HepG2 (cell line): Measurements from ENCODE around the gene ACAP3. TPM values are rescaled to one million over a fixed set of nuclear protein-coding genes. Genes with fewer than 3 reads are reported as not detected.
A peak's percentile ranks its signal among the peaks of the same experiment; 100 is the strongest.

Source experiments
- AGO2 ChIP-seq: fragments of 200-400 bp; formaldehyde crosslinking; optimal IDR thresholded peaks from 2 replicates; pipeline ENCODE3; 2017; ENCODE audit warnings: mild to moderate bottlenecking, low read depth, low read length, moderate library complexity
- IKZF4 ChIP-seq: sonication (generic); formaldehyde crosslinking; IDR thresholded peaks from 2 replicates; pipeline ENCODE4 v1.5.1; 2020; ENCODE audit warnings: borderline replicate concordance, mild to moderate bottlenecking, low read depth, missing genetic modification reagents; ENCODE audit errors: not compliant biosample characterization
- MTF2 ChIP-seq: sonication (generic); formaldehyde crosslinking; IDR thresholded peaks from 2 replicates; pipeline ENCODE4 v1.5.0; 2020; ENCODE audit warnings: missing genetic modification reagents, borderline replicate concordance
- RBFOX2 ChIP-seq: fragments of 200-400 bp; formaldehyde crosslinking; IDR thresholded peaks from 2 replicates; pipeline ENCODE4 v1.6.1; 2017; ENCODE audit warnings: low read depth, mild to moderate bottlenecking, low read length
- SYNCRIP ChIP-seq: fragments of 200-400 bp; formaldehyde crosslinking; IDR thresholded peaks from 2 replicates; pipeline ENCODE4 v1.6.1; 2018; ENCODE audit warnings: mild to moderate bottlenecking, low read depth, low read length; ENCODE audit not compliant: insufficient read depth
- ZBTB38 ChIP-seq: sonication (generic); formaldehyde crosslinking; IDR thresholded peaks from 2 replicates; pipeline ENCODE4 v1.5.1; 2020; ENCODE audit warnings: mild to moderate bottlenecking, missing genetic modification reagents
- ZNF282 ChIP-seq: fragments of 450-650 bp; IDR thresholded peaks from 2 replicates; pipeline ENCODE4 v1.6.1; 2018; ENCODE audit not compliant: partially characterized antibody
- ZNF343 ChIP-seq: sonication (generic); formaldehyde crosslinking; IDR thresholded peaks from 2 replicates; pipeline ENCODE4 v1.4.0; 2020; ENCODE audit warnings: mild to moderate bottlenecking, missing genetic modification reagents
- ZNF564 ChIP-seq: sonication (generic); formaldehyde crosslinking; IDR thresholded peaks from 2 replicates; pipeline ENCODE4 v1.8.1; 2023; ENCODE audit warnings: mild to moderate bottlenecking, missing genetic modification reagents
- ZNF678 ChIP-seq: sonication (generic); formaldehyde crosslinking; IDR thresholded peaks from 2 replicates; pipeline ENCODE4 v1.4.0; 2020; ENCODE audit warnings: mild to moderate bottlenecking, missing genetic modification reagents
- ZNF768 ChIP-seq: sonication (generic); formaldehyde crosslinking; IDR thresholded peaks from 2 replicates; pipeline ENCODE4 v1.4.0; 2020; ENCODE audit warnings: missing genetic modification reagents
- ZNF773 ChIP-seq: sonication (generic); formaldehyde crosslinking; IDR thresholded peaks from 2 replicates; pipeline ENCODE4 v1.4.0; 2020; ENCODE audit warnings: missing genetic modification reagents, borderline replicate concordance
- ZNF891 ChIP-seq: sonication (generic); formaldehyde crosslinking; IDR thresholded peaks from 2 replicates; pipeline ENCODE4 v1.5.0; 2020; ENCODE audit warnings: mild to moderate bottlenecking, missing genetic modification reagents
- polyA plus RNA-seq, 8 experiments: library from polyadenylated mRNA; depleted of rRNA in 3 of 8; stranded (reverse) in 7 of 8; unstranded in 1 of 8; fragments of >200 nt; fragmentation: Illumina TruSeq in 4 of 8; extraction: Trizol in 4 of 8; gene quantifications; 2 replicates each; pipeline versions ENCODE4 v1.2.1 to v1.2.3, GENCODE V29; 2011 to 2016; ENCODE audit warnings: low read depth in 4 of 8, missing spikeins in 1 of 8, mixed read lengths in 1 of 8; ENCODE audit not compliant: insufficient read depth in 1 of 8
- total RNA-seq, 5 experiments: library from RNA; depleted of rRNA; stranded (reverse); fragments of >200 nt; fragmentation: Illumina TruSeq; extraction: Trizol; gene quantifications; 2 replicates each; pipeline ENCODE4 v1.2.3, GENCODE V29; 2016; ENCODE audit warnings: low read depth in 1 of 5
- TF ChIP-seq, protein P1 (sequence below): IDR thresholded peaks from 2 replicates; pipeline ENCODE4 v1.6.1; 2012; ENCODE audit warnings: inconsistent platforms
- TF ChIP-seq, protein P2 (sequence below): sonication (generic); formaldehyde crosslinking; IDR thresholded peaks from 2 replicates; pipeline ENCODE4 v1.5.0; 2020; ENCODE audit warnings: missing genetic modification reagents

ACAP3 gene
- total and polyA plus RNA-seq, 2 of the 13 experiments (the other 11 are each of a cell fraction or from before 2014, with no cell fraction given) = 29.4 to 50.8 TPM

DNA sequence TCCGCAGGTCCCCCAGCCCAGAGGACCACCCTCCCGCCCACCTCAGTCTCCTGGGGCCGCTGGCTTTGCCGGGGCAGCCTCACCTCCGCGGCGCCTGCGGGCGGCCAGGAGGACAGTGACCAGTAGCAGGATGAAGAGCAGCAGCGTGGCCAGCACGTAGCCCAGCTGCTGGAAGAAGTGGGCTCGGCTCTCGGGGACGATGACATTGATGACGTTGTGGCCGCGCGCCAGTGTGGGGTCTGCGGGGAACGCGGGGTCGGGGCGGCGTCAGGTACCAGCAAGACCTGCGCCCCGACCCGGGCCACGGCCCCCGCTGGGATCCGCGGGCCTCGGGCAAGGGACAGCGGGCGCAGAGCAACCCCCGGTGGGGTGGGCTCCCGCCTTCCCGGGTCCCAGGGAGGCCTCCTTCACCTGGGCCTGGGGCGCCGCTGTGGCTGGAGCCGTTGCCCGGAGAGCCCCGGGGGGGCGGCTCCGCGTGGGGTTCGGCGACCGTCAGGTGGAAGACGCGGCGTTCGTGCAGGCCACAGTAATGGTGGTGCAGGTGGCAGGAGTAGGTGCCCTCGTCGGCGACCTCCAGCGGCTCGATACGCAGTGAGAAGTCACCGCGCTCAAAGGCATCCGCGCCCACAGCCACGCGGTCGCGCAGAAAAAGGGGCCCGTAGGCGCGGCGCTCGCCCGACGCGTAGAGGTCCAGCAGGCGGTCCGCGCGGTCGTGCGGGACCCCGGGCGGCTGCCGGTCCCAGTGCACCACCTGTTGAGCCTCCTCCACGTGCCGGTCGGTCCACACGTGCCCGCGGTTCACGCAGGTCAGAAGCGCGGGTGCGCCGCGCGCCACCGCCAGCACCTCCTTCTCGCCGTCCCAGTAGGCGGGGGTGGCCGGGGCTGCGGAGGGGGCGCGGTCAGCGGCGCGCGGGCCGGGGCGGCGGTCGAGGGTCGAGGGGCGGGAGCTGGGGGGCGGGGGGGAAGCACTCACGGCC is 46.8 kb upstream of the ACAP3 start (continued):
- TF ChIP-seq ZBTB38 (CRISPR knock-in tag) = 0 out of 2 replicates have a peak, but pooled peaks have one; percentile 27
- peak; percentile 50 for TF ChIP-seq AGO2
- no peak for TF ChIP-seq SYNCRIP
- TF ChIP-seq, protein P1, sequence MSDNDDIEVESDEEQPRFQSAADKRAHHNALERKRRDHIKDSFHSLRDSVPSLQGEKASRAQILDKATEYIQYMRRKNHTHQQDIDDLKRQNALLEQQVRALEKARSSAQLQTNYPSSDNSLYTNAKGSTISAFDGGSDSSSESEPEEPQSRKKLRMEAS = no peak
- TF ChIP-seq RBFOX2 = peak; percentile 71
- no peak for TF ChIP-seq ZNF282
- no peak for TF ChIP-seq ZNF773 (CRISPR knock-in tag)
- TF ChIP-seq ZNF891 (CRISPR knock-in tag) = no peak
- no peak for TF ChIP-seq ZNF343 (CRISPR knock-in tag)
- no peak for TF ChIP-seq ZNF678
- TF ChIP-seq MTF2 (CRISPR knock-in tag) = no peak
- no peak for TF ChIP-seq IKZF4
- no peak for TF ChIP-seq ZNF768 (CRISPR knock-in tag)
- TF ChIP-seq ZNF564 (CRISPR knock-in tag) = no peak
- TF ChIP-seq, protein P2, sequence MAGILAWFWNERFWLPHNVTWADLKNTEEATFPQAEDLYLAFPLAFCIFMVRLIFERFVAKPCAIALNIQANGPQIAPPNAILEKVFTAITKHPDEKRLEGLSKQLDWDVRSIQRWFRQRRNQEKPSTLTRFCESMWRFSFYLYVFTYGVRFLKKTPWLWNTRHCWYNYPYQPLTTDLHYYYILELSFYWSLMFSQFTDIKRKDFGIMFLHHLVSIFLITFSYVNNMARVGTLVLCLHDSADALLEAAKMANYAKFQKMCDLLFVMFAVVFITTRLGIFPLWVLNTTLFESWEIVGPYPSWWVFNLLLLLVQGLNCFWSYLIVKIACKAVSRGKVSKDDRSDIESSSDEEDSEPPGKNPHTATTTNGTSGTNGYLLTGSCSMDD (CRISPR knock-in tag) = no peak
